SHP77 treated with DMSO at 0.1 percent for 48 hours (cell line): Measurements from ENCODE around the gene ZNF521.

Source experiments
- DNase-seq: peaks from one replicate; lab custom pipeline; 2025; lab: John Stamatoyannopoulos, UW

ZNF521 gene

GRCh38 chr18:25335676-25336075 lies 16.3 kb downstream of the ZNF521 start:
- DNase-seq, result no peak

- DNase-seq, result no peak
These were observed 16.9 kb downstream of the ZNF521 start for GRCh38 chr18:25335062-25335461.

- no peak for DNase-seq
These were observed 17.4 kb downstream of the ZNF521 start for GRCh38 chr18:25334588-25334987.

GRCh38 chr18:25332002-25332401 lies 20.0 kb downstream of the ZNF521 start:
- no peak for DNase-seq

GRCh38 chr18:25329783-25330182 lies 22.2 kb downstream of the ZNF521 start:
- no peak for DNase-seq

- no peak for DNase-seq
These were observed 24.4 kb downstream of the ZNF521 start for GRCh38 chr18:25327584-25327983.

GRCh38 chr18:25326361-25326952 lies 25.5 kb downstream of the ZNF521 start:
- no peak for DNase-seq

- no peak for DNase-seq
These were observed 29.2 kb downstream of the ZNF521 start for GRCh38 chr18:25322806-25323205.

- DNase-seq, result no peak
These were observed 35.5 kb downstream of the ZNF521 start for GRCh38 chr18:25316381-25317018.

- no peak for DNase-seq
These were observed 37.2 kb downstream of the ZNF521 start for GRCh38 chr18:25314838-25315190.

GRCh38 chr18:25314151-25314837 lies 37.7 kb downstream of the ZNF521 start:
- no peak for DNase-seq

- DNase-seq, result no peak
These were observed 38.7 kb downstream of the ZNF521 start for GRCh38 chr18:25313268-25313667.

- DNase-seq, result no peak
These were observed 41.9 kb downstream of the ZNF521 start for GRCh38 chr18:25310045-25310444.

- DNase-seq, result no peak
These were observed 43.6 kb downstream of the ZNF521 start for GRCh38 chr18:25308381-25308780.

- no peak for DNase-seq
These were observed 44.8 kb downstream of the ZNF521 start for GRCh38 chr18:25307192-25307591.

- DNase-seq, result no peak
These were observed 45.3 kb downstream of the ZNF521 start for GRCh38 chr18:25306671-25307070.

- DNase-seq, result no peak
These were observed 46.4 kb downstream of the ZNF521 start for GRCh38 chr18:25305584-25305983.

GRCh38 chr18:25300492-25300891 lies 51.5 kb downstream of the ZNF521 start:
- DNase-seq, result no peak

- DNase-seq, result no peak
These were observed 52.3 kb downstream of the ZNF521 start for GRCh38 chr18:25299426-25300300.

- DNase-seq, result no peak
These were observed 53.1 kb downstream of the ZNF521 start for GRCh38 chr18:25298853-25299274.

GRCh38 chr18:25295624-25296138 lies 56.3 kb downstream of the ZNF521 start:
- no peak for DNase-seq

GRCh38 chr18:25291150-25291549 lies 60.8 kb downstream of the ZNF521 start:
- DNase-seq, result no peak
